Forelimb muscle (tissue), 1 donor: ENCODE results near the gene ZBTB16. TPM values are rescaled to one million over a fixed set of nuclear protein-coding genes. Genes with fewer than 3 reads are reported as not detected.

ENCODE experiments used
- DNase-seq: peaks from one replicate; pipeline ENCODE4 v3.0.0-alpha.2; 2013; ENCODE audit warnings: low read depth
- polyA plus RNA-seq: library from polyadenylated mRNA; unstranded; fragments of 120-200 nt; gene quantifications from one replicate; pipeline ENCODE4 v1.2.1, GENCODE V29; 2013; ENCODE audit not compliant: insufficient read length

The ZBTB16 gene
- polyA plus RNA-seq, 1 donor = 5.3 TPM

- no peak for DNase-seq
These were observed 71.2 kb downstream of the ZBTB16 start for GRCh38 chr11:114130629-114131277.

- no peak for DNase-seq
These were observed 72.0 kb downstream of the ZBTB16 start for GRCh38 chr11:114131461-114131864.

GRCh38 chr11:114132417-114132816 lies 72.9 kb downstream of the ZBTB16 start:
- no peak for DNase-seq

GRCh38 chr11:114132944-114133394 lies 73.5 kb downstream of the ZBTB16 start:
- DNase-seq = no peak

- DNase-seq = no peak
These were observed 74.2 kb downstream of the ZBTB16 start for GRCh38 chr11:114133548-114134329.

GRCh38 chr11:114134870-114135269 lies 75.4 kb downstream of the ZBTB16 start:
- no peak for DNase-seq

- no peak for DNase-seq
These were observed 76.2 kb downstream of the ZBTB16 start for GRCh38 chr11:114135737-114136151.

- no peak for DNase-seq
These were observed 77.5 kb downstream of the ZBTB16 start for GRCh38 chr11:114136686-114137640.

- no peak for DNase-seq
These were observed 78.3 kb downstream of the ZBTB16 start for GRCh38 chr11:114137838-114138237.

- DNase-seq = no peak
These were observed 78.9 kb downstream of the ZBTB16 start for GRCh38 chr11:114138411-114138810.

GRCh38 chr11:114140826-114141225 lies 81.3 kb downstream of the ZBTB16 start:
- no peak for DNase-seq

- no peak for DNase-seq
These were observed 82.5 kb downstream of the ZBTB16 start for GRCh38 chr11:114141863-114142580.

- DNase-seq = no peak
These were observed 83.2 kb downstream of the ZBTB16 start for GRCh38 chr11:114142707-114143106.

- no peak for DNase-seq
These were observed 85.8 kb downstream of the ZBTB16 start for GRCh38 chr11:114145166-114145775.

- DNase-seq = no peak
These were observed 88.0 kb downstream of the ZBTB16 start for GRCh38 chr11:114147375-114148012.

GRCh38 chr11:114148013-114148382 lies 88.5 kb downstream of the ZBTB16 start:
- DNase-seq = no peak

- no peak for DNase-seq
These were observed 90.3 kb downstream of the ZBTB16 start for GRCh38 chr11:114149689-114150407.

GRCh38 chr11:114150671-114151070 lies 91.2 kb downstream of the ZBTB16 start:
- DNase-seq = no peak

- DNase-seq = no peak
These were observed 92.1 kb downstream of the ZBTB16 start for GRCh38 chr11:114151631-114152030.

- no peak for DNase-seq
These were observed 92.7 kb downstream of the ZBTB16 start for GRCh38 chr11:114152162-114152561.
